Natural killer cell (primary cell): Measurements from ENCODE around the gene KLF16. TPM values are rescaled to one million over a fixed set of nuclear protein-coding genes. Genes with fewer than 3 reads are reported as not detected.
A peak's percentile ranks its signal among the peaks of the same experiment; 100 is the strongest.
"Not testable (repeated sequence)": the region's sequence is repeated elsewhere in the genome, so short reads cannot be mapped to it uniquely, and the experiment has no call there.

Source experiments
- ATAC-seq, 3 donors: fragments of 150-1000 bp in 2 of 3; fragments of 200-7000 bp in 1 of 3; cut with Tn5 transposase; 1 replicate in 1 of 3; 2 replicates in 2 of 3; pipeline ENCODE4 v1.10.0; 2021; ENCODE audit warnings: mild to moderate bottlenecking in 2 of 3, moderate library complexity in 2 of 3
- DNase-seq, 2 donors: peaks; one replicate each; pipeline versions ENCODE4 v3.0.0 to v3.0.0-alpha.2; 2013 to 2021; ENCODE audit warnings: mixed read lengths in 1 of 2
- H3K27ac ChIP-seq: one replicate; pipeline ENCODE4 v1.5.1; 2013; ENCODE audit warnings: mild to moderate bottlenecking, low read length
- H3K27me3 ChIP-seq: one replicate; pipeline ENCODE4 v1.6.1; 2013; ENCODE audit warnings: low read length; ENCODE audit not compliant: control insufficient read depth, insufficient read depth
- H3K36me3 ChIP-seq: one replicate; pipeline ENCODE4 v1.6.1; 2013; ENCODE audit warnings: low read length; ENCODE audit not compliant: control insufficient read depth, insufficient read depth
- H3K4me1 ChIP-seq: one replicate; pipeline ENCODE4 v1.6.1; 2013; ENCODE audit warnings: low read length; ENCODE audit not compliant: control insufficient read depth, insufficient read depth
- H3K4me3 ChIP-seq: one replicate; pipeline ENCODE4 v1.5.1; 2013; ENCODE audit warnings: low read length
- H3K9me3 ChIP-seq: one replicate; pipeline ENCODE4 v1.6.1; 2013; ENCODE audit warnings: low read length; ENCODE audit not compliant: control insufficient read depth, insufficient read depth
- H3K27ac Mint-ChIP-seq, 2 donors: one replicate each; pipeline ENCODE4 v1.8.0; 2022; ENCODE audit warnings: mild to moderate bottlenecking in 2 of 2, mixed read lengths in 2 of 2, moderate library complexity in 1 of 2
- H3K27me3 Mint-ChIP-seq, 2 donors: one replicate each; pipeline ENCODE4 v1.8.0; 2022; ENCODE audit warnings: low read depth in 2 of 2, mixed read lengths in 2 of 2
- H3K36me3 Mint-ChIP-seq: one replicate; pipeline ENCODE4 v1.8.0; 2022; ENCODE audit warnings: mixed read lengths
- H3K4me1 Mint-ChIP-seq, 2 donors: one replicate each; pipeline ENCODE4 v1.8.0; 2022; ENCODE audit warnings: mixed read lengths in 2 of 2
- H3K4me3 Mint-ChIP-seq: one replicate; pipeline ENCODE4 v1.8.0; 2022; ENCODE audit warnings: mild to moderate bottlenecking, moderate library complexity, mixed read lengths
- H3K9me3 Mint-ChIP-seq, 2 donors: one replicate each; pipeline ENCODE4 v1.8.0; 2022; ENCODE audit warnings: mixed read lengths in 2 of 2
- CTCF ChIP-seq: fragments of 200-600 bp; IDR thresholded peaks from one replicate; pipeline ENCODE4 v1.8.0; 2022; ENCODE audit warnings: antibody characterized with exemption
- WGBS: methylation state at CpG from one replicate; pipeline ENCODE4 v1.1.7; 2013; ENCODE audit warnings: missing lambda C conversion rate; ENCODE audit not compliant: insufficient coverage; 5-methylcytosine and 5-hydroxymethylcytosine counted together
- intact Hi-C: fragments of 100-400 bp; cut with micrococcal nuclease; formaldehyde crosslinking; loops from one replicate; pipeline ENCODE4 v1.14.2; 2022
- total RNA-seq, 4 donors: library from RNA; stranded (reverse); fragments of 120-200 nt in 1 of 4; gene quantifications; one replicate each; pipeline versions ENCODE4 v1.2.3 to v1.2.4, GENCODE V29; 2013 to 2022

Gene KLF16
- total RNA-seq, 3 donors from 2014 or later (not counting 1 experiment from before 2014, with no cell fraction given): 29.1 to 38.4 (median 34.8) TPM

GRCh38 chr19:1882786-1883692, 19.7 kb upstream of the KLF16 start:
- peak in 1 of 3 donors; percentile 7 for ATAC-seq
- H3K9me3 ChIP-seq: no peaks in the 10 kb centered on the region
- H3K4me3 ChIP-seq: peak overlapping the region; percentile 99
- peaks cover 59% of the 10 kb centered on the region for H3K4me1 ChIP-seq
- peaks cover 20% of the 10 kb centered on the region for H3K36me3 Mint-ChIP-seq
- 46% methylated on average over 25 of the region's 25 CpGs for WGBS
- no peak for DNase-seq
- H3K36me3 ChIP-seq: peaks cover 20% of the 10 kb centered on the region
- no peaks in the 10 kb centered on the region for H3K9me3 Mint-ChIP-seq
- no peaks in the 10 kb centered on the region for H3K27me3 Mint-ChIP-seq
- peak overlapping the region; percentile 100 for H3K4me3 Mint-ChIP-seq
- H3K4me1 Mint-ChIP-seq: peaks cover 47 to 50% of the 10 kb centered on the region in 2 donors
- TF ChIP-seq CTCF: no peak
- intact Hi-C loops: loop anchor here (1.0 to 5.0 kb wide), 2 partner anchors 12 to 204 kb away; no protein-coding TSS in a partner anchor
- peak overlapping the region; percentile 97 to 99 for H3K27ac Mint-ChIP-seq
- H3K27ac ChIP-seq: peak overlapping the region; percentile 99
- no peaks in the 10 kb centered on the region for H3K27me3 ChIP-seq

- WGBS: 42% methylated on average over 27 of the region's 31 CpGs
- peaks cover 44 to 47% of the 10 kb centered on the region in 2 donors for H3K4me1 Mint-ChIP-seq
- Histone ChIP-seq H3K27ac (peak overlapping the region; percentile 99), H3K4me3 (peak overlapping the region; percentile 99), H3K4me1 (peaks cover 59% of the 10 kb centered on the region), H3K9me3 (no peaks in the 10 kb centered on the region), H3K36me3 (peaks cover 20% of the 10 kb centered on the region), H3K27me3 (no peaks in the 10 kb centered on the region)
- peak; percentile 80 to 93 for DNase-seq
- no peaks in the 10 kb centered on the region for H3K27me3 Mint-ChIP-seq
- peak; percentile 63 to 80 (median 71) for ATAC-seq
- H3K4me3 Mint-ChIP-seq: peak overlapping the region; percentile 100
- peaks cover 20% of the 10 kb centered on the region for H3K36me3 Mint-ChIP-seq
- TF ChIP-seq CTCF: no peak
- intact Hi-C loops: loop anchor here (1.0 to 5.0 kb wide), 2 partner anchors 13 to 205 kb away; no protein-coding TSS in a partner anchor
- H3K9me3 Mint-ChIP-seq: no peaks in the 10 kb centered on the region
- H3K27ac Mint-ChIP-seq: peak overlapping the region; percentile 97 to 99
These were observed 18.9 kb upstream of the KLF16 start for GRCh38 chr19:1882089-1882785.

GRCh38 chr19:1881393-1882088, 18.2 kb upstream of the KLF16 start:
- H3K36me3 Mint-ChIP-seq: peaks cover 20% of the 10 kb centered on the region
- H3K4me1 Mint-ChIP-seq: peaks cover 41 to 48% of the 10 kb centered on the region in 2 donors
- not testable (repeated sequence) for ATAC-seq, H3K27me3 Mint-ChIP-seq, H3K9me3 ChIP-seq, H3K9me3 Mint-ChIP-seq, H3K27me3 ChIP-seq, DNase-seq
- peak overlapping the region; percentile 97 to 99 for H3K27ac Mint-ChIP-seq
- peak overlapping the region; percentile 99 for H3K4me3 ChIP-seq
- H3K27ac ChIP-seq: peak overlapping the region; percentile 99
- peak overlapping the region; percentile 100 for H3K4me3 Mint-ChIP-seq
- peaks cover 63% of the 10 kb centered on the region for H3K4me1 ChIP-seq
- intact Hi-C loops: loop anchor here (1.0 to 5.0 kb wide), 2 partner anchors 14 to 206 kb away; no protein-coding TSS in a partner anchor
- WGBS: 53% methylated on average over 34 of the region's 44 CpGs
- H3K36me3 ChIP-seq: peaks cover 22% of the 10 kb centered on the region
